ENCODE measurements around the gene STKLD1. TPM values are rescaled to one million over a fixed set of nuclear protein-coding genes. Genes with fewer than 3 reads are reported as not detected.

The STKLD1 gene
- total and polyA plus RNA-seq, 9 of the 15 experiments (the other 6 are each of a cell fraction or from before 2014, with no cell fraction given): 0.10 to 0.65 (median 0.33) TPM; not detected in 2

- TF ChIP-seq IRF9 (tag; IDR thresholded peaks at IDR 0.05) (0 out of 2 replicates have a peak, but pooled peaks have one; percentile 40), SMAD4 (CRISPR knock-in tag; conservative IDR thresholded peaks at IDR 0.05) (peak; percentile 10; the same call in 1 of the 2 replicates), MCM3 (IDR thresholded peaks at IDR 0.05) (no peak), TAF9B (IDR thresholded peaks at IDR 0.05; ENCODE audit: partially characterized antibody) (peak; percentile 100), ZNF589 (CRISPR knock-in tag; IDR thresholded peaks at IDR 0.05; ENCODE audit: low read depth) (no peak), PPARD (CRISPR knock-in tag; IDR thresholded peaks at IDR 0.05) (no peak), ZMIZ1 (IDR thresholded peaks at IDR 0.05; ENCODE audit: low read depth in 2 of 2, low read length in 2 of 2) (0 out of 4 replicates have a peak, but pooled peaks of 1 of the 2 experiments have one; percentile 56), HINFP (tag; conservative IDR thresholded peaks at IDR 0.05; ENCODE audit: low read depth) (no peak), PKNOX1 (IDR thresholded peaks at IDR 0.05) (no peak), MECOM (CRISPR knock-in tag; IDR thresholded peaks at IDR 0.05) (no peak), RNF2 (IDR thresholded peaks at IDR 0.05) (peak; percentile 76; the same call in 1 of the 2 replicates)
- TF ChIP-seq, protein P1, sequence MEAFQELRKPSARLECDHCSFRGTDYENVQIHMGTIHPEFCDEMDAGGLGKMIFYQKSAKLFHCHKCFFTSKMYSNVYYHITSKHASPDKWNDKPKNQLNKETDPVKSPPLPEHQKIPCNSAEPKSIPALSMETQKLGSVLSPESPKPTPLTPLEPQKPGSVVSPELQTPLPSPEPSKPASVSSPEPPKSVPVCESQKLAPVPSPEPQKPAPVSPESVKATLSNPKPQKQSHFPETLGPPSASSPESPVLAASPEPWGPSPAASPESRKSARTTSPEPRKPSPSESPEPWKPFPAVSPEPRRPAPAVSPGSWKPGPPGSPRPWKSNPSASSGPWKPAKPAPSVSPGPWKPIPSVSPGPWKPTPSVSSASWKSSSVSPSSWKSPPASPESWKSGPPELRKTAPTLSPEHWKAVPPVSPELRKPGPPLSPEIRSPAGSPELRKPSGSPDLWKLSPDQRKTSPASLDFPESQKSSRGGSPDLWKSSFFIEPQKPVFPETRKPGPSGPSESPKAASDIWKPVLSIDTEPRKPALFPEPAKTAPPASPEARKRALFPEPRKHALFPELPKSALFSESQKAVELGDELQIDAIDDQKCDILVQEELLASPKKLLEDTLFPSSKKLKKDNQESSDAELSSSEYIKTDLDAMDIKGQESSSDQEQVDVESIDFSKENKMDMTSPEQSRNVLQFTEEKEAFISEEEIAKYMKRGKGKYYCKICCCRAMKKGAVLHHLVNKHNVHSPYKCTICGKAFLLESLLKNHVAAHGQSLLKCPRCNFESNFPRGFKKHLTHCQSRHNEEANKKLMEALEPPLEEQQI (IDR thresholded peaks at IDR 0.05): 0 out of 2 replicates have a peak, but pooled peaks have one; percentile 48
These were observed 28.0 kb upstream of the STKLD1 start, which contains the start of the genes MED22 and RPL7A (continued) for GRCh38 chr9:133347985-133348717.

Measured in K562 (cell line).